ENCODE data around the gene SLC39A13. TPM values are rescaled to one million over a fixed set of nuclear protein-coding genes. Genes with fewer than 3 reads are reported as not detected.

SLC39A13 gene
- total RNA-seq, 1 experiment from 2014 or later: 29.2 TPM

- H3K27ac Mint-ChIP-seq: peak overlapping the region; percentile 24 to 83 (median 40); a peak in 3 of 7 replicates
- peaks cover 27 to 31% of the 10 kb centered on the region in 2 experiments for H3K4me1 Mint-ChIP-seq
- Histone ChIP-seq H3K4ac (ENCODE audit: low read depth, low read length) (no peak overlapping the region), H2BK5ac (ENCODE audit: insufficient read length, low read length) (no peak overlapping the region), H3K9ac (ENCODE audit: extremely low read depth, insufficient read length, low read length) (no peak overlapping the region), H2BK120ac (ENCODE audit: low read depth, low read length, poor library complexity, severe bottlenecking) (no peak overlapping the region), H2BK15ac (ENCODE audit: low read depth, low read length) (no peak overlapping the region), H3K23ac (ENCODE audit: insufficient read length, low read depth, low read length) (no peak overlapping the region), H2AFZ (ENCODE audit: low read length) (no peak overlapping the region), H3K27ac (ENCODE audit: insufficient read length, low read depth, low read length) (no peak overlapping the region), H3K18ac (ENCODE audit: insufficient read length, low read depth, low read length) (no peak overlapping the region), H3T11ph (ENCODE audit: low read length) (no peak overlapping the region), H2AK5ac (ENCODE audit: insufficient read length, low read length) (no peak overlapping the region), H3K79me1 (ENCODE audit: insufficient read depth, low read depth, low read length, poor library complexity, severe bottlenecking) (no peaks in the 10 kb centered on the region), H3K23me2 (ENCODE audit: insufficient read length, low read depth, low read length, poor library complexity, severe bottlenecking) (peaks cover 4% of the 10 kb centered on the region), H3K14ac (ENCODE audit: insufficient read depth, low read length) (no peak overlapping the region), H4K5ac (ENCODE audit: insufficient read length, low read depth, low read length) (no peak overlapping the region), H3K9me3 (ENCODE audit: control insufficient read depth, low read depth, low read length) (no peaks in the 10 kb centered on the region), H3K4me1 (ENCODE audit: insufficient read depth, low read length) (peaks cover 3% of the 10 kb centered on the region), H3K56ac (ENCODE audit: insufficient read length, low read depth, low read length) (no peak overlapping the region), H4K20me1 (ENCODE audit: control insufficient read depth, insufficient read depth, insufficient read length) (no peaks in the 10 kb centered on the region), H4K8ac (replicated peaks; ENCODE audit: insufficient read length, low read depth, low read length) (no peak overlapping the region), H3K27me3 (ENCODE audit: insufficient read depth, low read length) (no peaks in the 10 kb centered on the region), H3K4me2 (ENCODE audit: insufficient read depth, insufficient read length, low read length) (no peak overlapping the region), H2BK20ac (ENCODE audit: low read depth, low read length, poor library complexity, severe bottlenecking) (no peak overlapping the region), H4K91ac (ENCODE audit: insufficient read length, low read depth, low read length) (no peak overlapping the region), H2BK12ac (ENCODE audit: insufficient read length, low read depth, low read length) (no peak overlapping the region), H3K79me2 (ENCODE audit: insufficient read depth, low read length) (no peaks in the 10 kb centered on the region)
- TF ChIP-seq CTCF (conservative IDR thresholded peaks at IDR 0.05): no peak
- H3K9me3 Mint-ChIP-seq: no peaks in the 10 kb centered on the region
- no peaks in the 10 kb centered on the region; the same call in 1 of the 2 replicates for H3K27me3 Mint-ChIP-seq (ENCODE audit: low read depth)
- peak; percentile 26 for DNase-seq
- WGBS (ENCODE audit: extremely low coverage, insufficient read length, low lambda C conversion rate): no CpG with 5 or more reads among the region's 3 CpGs
- no peaks in the 10 kb centered on the region for H3K36me3 Mint-ChIP-seq (ENCODE audit: insufficient read depth in 1 of 3, low read depth in 3 of 3)
- H3K4me3 Mint-ChIP-seq: no peak overlapping the region
Measured at GRCh38 chr11:47398011-47398410, 10.4 kb upstream of the SLC39A13 start.
